RWPE2 (cell line): Measurements from ENCODE around the gene KLHL29.

Source experiments
- ATAC-seq: fragments of 200-7000 bp; cut with Tn5 transposase; 3 replicates; pipeline ENCODE4 v1.9.1; 2021; ENCODE audit warnings: low read depth
- DNase-seq: peaks from one replicate; pipeline ENCODE4 v3.0.0-alpha.2; 2020; ENCODE audit warnings: low spot score
- H3K27ac ChIP-seq: fragments of 450-650 bp; 2 replicates; pipeline ENCODE4 v1.5.1; 2017; ENCODE audit warnings: mild to moderate bottlenecking; ENCODE audit not compliant: poor library complexity, severe bottlenecking
- H3K27me3 ChIP-seq: fragments of 250-450 bp; sonication (Bioruptor Pico); 2 replicates; pipeline ENCODE4 v1.5.1; 2021; ENCODE audit warnings: mild to moderate bottlenecking, moderate library complexity; ENCODE audit not compliant: insufficient read depth, poor library complexity, severe bottlenecking
- H3K36me3 ChIP-seq: fragments of 250-450 bp; sonication (Bioruptor Pico); 2 replicates; pipeline ENCODE4 v1.5.1; 2020; ENCODE audit warnings: low read depth, mild to moderate bottlenecking, moderate library complexity
- H3K4me1 ChIP-seq: fragments of 250-450 bp; sonication (Bioruptor Pico); 2 replicates; pipeline ENCODE4 v1.5.1; 2021; ENCODE audit warnings: mild to moderate bottlenecking, moderate library complexity; ENCODE audit not compliant: insufficient read depth, poor library complexity, severe bottlenecking
- H3K4me3 ChIP-seq: fragments of 250-450 bp; sonication (Bioruptor Pico); 2 replicates; pipeline ENCODE4 v1.5.1; 2021; ENCODE audit warnings: mild to moderate bottlenecking, moderate library complexity; ENCODE audit not compliant: severe bottlenecking
- H3K9me3 ChIP-seq: fragments of 250-450 bp; sonication (Bioruptor Pico); 2 replicates; pipeline ENCODE4 v1.5.1; 2021; ENCODE audit warnings: mild to moderate bottlenecking, moderate library complexity; ENCODE audit not compliant: severe bottlenecking
- TF ChIP-seq, protein P1 (sequence below): fragments of 450-650 bp; IDR thresholded peaks from one replicate; pipeline ENCODE4 v1.5.1; 2017; ENCODE audit warnings: mild to moderate bottlenecking, moderate library complexity; ENCODE audit not compliant: poor library complexity, severe bottlenecking

Gene KLHL29

DNA sequence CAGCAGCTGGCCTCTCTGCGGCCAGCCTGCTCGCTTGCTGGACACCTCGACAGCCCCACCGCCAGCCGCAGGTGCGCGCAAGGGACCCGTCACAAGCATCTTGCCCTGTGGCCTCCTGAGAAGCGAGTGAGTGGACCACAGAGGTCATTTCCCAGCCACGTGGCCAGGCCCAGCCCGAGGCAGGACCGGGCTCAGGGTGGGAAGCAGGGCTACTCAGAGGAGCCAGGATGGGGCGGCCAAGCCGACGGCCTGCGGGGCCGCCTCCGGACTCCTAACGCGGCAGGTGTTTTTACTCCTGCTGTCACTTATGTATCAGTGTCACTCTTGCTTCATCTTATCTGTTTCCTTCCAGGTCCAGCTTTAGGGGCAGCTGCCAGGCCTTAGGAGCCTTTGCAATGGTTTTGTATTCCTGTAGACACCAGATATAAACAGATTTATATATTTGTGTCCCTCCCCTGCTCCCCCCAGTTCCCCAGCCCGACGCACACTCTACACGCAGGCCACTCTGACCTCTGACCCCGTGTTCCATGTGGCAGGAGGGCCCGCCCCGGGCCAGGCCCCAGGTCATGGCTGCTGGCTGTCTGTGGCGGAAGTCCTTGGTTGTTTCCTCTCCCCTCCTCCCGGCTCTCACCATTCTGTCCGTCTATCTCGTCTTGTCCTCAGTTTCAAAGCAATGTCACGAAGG, 305.6 kb downstream of the KLHL29 start:
- no peak for ATAC-seq
- TF ChIP-seq, protein P1, sequence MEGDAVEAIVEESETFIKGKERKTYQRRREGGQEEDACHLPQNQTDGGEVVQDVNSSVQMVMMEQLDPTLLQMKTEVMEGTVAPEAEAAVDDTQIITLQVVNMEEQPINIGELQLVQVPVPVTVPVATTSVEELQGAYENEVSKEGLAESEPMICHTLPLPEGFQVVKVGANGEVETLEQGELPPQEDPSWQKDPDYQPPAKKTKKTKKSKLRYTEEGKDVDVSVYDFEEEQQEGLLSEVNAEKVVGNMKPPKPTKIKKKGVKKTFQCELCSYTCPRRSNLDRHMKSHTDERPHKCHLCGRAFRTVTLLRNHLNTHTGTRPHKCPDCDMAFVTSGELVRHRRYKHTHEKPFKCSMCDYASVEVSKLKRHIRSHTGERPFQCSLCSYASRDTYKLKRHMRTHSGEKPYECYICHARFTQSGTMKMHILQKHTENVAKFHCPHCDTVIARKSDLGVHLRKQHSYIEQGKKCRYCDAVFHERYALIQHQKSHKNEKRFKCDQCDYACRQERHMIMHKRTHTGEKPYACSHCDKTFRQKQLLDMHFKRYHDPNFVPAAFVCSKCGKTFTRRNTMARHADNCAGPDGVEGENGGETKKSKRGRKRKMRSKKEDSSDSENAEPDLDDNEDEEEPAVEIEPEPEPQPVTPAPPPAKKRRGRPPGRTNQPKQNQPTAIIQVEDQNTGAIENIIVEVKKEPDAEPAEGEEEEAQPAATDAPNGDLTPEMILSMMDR = no peak
- Histone ChIP-seq H3K36me3 (no peaks in the 10 kb centered on the region), H3K4me1 (no peaks in the 10 kb centered on the region), H3K27me3 (no peaks in the 10 kb centered on the region), H3K27ac (no peak overlapping the region), H3K9me3 (no peaks in the 10 kb centered on the region), H3K4me3 (no peak overlapping the region)
- DNase-seq = peak; percentile 37

DNA sequence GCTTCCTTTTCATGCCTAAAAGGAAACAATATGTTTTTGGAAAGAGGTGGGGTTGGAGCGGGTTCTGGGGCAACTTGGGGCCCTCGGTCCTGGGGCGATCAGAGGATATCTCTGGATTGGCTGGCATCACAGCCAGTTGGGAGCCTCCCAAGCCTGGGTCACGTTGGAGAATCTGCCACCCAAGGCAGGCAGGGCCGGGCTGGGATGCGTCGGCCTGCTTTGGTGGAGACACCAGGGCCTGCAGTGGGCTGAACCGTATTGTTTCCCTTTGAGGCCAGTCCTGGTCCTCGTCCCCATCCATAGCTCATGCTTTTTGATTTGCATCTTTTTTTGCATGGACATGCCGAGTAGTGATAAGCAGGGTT, 306.1 kb downstream of the KLHL29 start:
- Histone ChIP-seq H3K4me1 (no peaks in the 10 kb centered on the region), H3K36me3 (no peaks in the 10 kb centered on the region), H3K27ac (no peak overlapping the region), H3K27me3 (no peaks in the 10 kb centered on the region), H3K9me3 (no peaks in the 10 kb centered on the region), H3K4me3 (no peak overlapping the region)
- TF ChIP-seq, protein P1 = no peak
- ATAC-seq (no peak), DNase-seq (peak; percentile 40)

DNA sequence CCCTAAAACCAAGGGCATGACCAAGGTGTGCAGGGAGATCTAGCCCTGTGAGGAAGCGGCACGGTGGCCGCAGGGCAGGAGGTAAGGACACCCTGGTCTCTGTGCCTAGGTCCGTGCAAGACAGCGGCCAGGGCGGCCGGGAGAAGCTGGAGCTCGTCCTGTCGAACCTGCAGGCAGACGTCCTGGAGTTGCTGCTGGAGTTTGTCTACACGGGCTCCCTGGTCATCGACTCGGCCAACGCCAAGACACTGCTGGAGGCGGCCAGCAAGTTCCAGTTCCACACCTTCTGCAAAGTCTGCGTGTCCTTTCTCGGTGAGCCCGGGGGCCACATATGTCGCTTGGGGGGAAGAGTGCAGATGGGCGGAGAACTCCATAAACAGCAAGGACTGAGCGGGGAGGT, 306.6 kb downstream of the KLHL29 start:
- H3K27me3 ChIP-seq = no peaks in the 10 kb centered on the region
- H3K36me3 ChIP-seq = no peaks in the 10 kb centered on the region
- no peak for ATAC-seq
- no peak overlapping the region for H3K27ac ChIP-seq
- no peaks in the 10 kb centered on the region for H3K4me1 ChIP-seq
- no peak overlapping the region for H3K4me3 ChIP-seq
- TF ChIP-seq, protein P1 = no peak
- peak; percentile 51 for DNase-seq
- no peaks in the 10 kb centered on the region for H3K9me3 ChIP-seq

DNA sequence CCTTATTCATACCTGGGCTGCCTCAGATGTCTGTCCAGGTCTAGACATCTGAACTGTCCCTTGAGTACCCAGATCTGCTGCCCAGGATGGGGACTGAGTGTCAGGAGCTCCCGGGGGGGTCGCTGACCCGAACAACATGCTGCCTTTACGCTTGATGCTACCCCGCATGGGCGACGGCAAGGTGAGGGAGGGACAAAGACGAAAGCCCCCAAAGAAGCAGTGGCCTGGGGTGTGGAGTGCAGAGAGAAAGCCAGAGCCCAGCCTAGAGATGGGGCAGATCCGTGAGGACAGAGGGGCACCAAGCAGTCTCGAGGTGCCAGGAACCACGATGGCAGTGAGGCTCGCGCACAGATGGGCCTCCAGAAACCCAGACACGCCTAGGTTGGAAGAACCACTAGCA, 307.3 kb downstream of the KLHL29 start:
- H3K27me3 ChIP-seq = no peaks in the 10 kb centered on the region
- no peaks in the 10 kb centered on the region for H3K9me3 ChIP-seq
- TF ChIP-seq, protein P1 = no peak
- DNase-seq (peak; percentile 45), ATAC-seq (no peak)
- no peaks in the 10 kb centered on the region for H3K4me1 ChIP-seq
- no peak overlapping the region for H3K27ac ChIP-seq
- no peaks in the 10 kb centered on the region for H3K36me3 ChIP-seq
- H3K4me3 ChIP-seq = no peak overlapping the region

DNA sequence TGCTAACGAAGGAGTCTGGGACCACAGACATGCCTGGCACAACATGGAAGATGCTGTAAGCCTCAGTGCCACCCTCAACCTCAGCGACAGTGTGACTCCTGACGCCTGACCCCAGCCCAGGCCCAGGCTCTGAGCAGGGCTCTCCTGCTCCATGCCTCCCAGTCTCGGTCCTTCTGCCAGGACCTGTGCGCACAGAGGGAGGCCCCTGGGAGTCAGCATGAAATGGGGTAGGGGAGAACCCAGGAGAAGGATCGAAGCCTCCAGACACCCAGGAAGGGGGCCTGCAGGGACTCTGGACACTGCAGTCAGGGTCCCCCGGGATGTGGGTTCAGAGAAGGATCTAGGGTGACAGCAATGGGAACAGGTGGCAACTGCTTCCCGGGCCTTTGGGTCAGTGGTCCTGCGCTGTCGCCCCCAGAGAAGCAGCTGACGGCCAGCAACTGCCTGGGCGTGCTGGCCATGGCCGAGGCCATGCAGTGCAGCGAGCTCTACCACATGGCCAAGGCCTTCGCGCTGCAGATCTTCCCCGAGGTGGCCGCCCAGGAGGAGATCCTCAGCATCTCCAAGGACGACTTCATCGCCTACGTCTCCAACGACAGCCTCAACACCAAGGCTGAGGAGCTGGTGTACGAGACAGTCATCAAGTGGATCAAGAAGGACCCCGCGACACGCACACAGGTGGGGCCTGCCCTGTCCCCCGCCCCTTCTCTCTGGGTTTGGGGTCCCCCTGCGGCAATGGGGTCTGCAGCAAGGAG, 308.0 kb downstream of the KLHL29 start:
- Histone ChIP-seq H3K9me3 (no peaks in the 10 kb centered on the region), H3K27ac (no peak overlapping the region), H3K4me1 (no peaks in the 10 kb centered on the region), H3K4me3 (no peak overlapping the region), H3K27me3 (no peaks in the 10 kb centered on the region), H3K36me3 (no peaks in the 10 kb centered on the region)
- no peak for ATAC-seq
- DNase-seq = peak; percentile 45
- TF ChIP-seq, protein P1 = no peak
